ENCODE data around the gene HLA-C. TPM values are rescaled to one million over a fixed set of nuclear protein-coding genes. Genes with fewer than 3 reads are reported as not detected.

Gene HLA-C
- polyA plus RNA-seq, 12 donors, result 39.8 to 99.1 (median 48.0) TPM; not detected in 1

GRCh38 chr6:31222496-31222895 is 49.4 kb downstream of the HLA-C start:
- DNase-seq, result no peak

Other genes with a start within 250 kb of the HLA-C start
- gene C6orf15, start 159.5 kb downstream of the HLA-C start, polyA plus RNA-seq (ENCODE audit: insufficient read length in 12 of 12), result not detected
- 1 to 10 TPM in 2 of 12 donors, under 1 TPM in 8, not detected in 2; 0.41 to 1.3 (median 0.67) TPM for gene PSORS1C1, start 157.3 kb downstream of the HLA-C start, polyA plus RNA-seq (ENCODE audit: insufficient read length in 12 of 12)
- gene CDSN, start 151.6 kb downstream of the HLA-C start, polyA plus RNA-seq (ENCODE audit: insufficient read length in 12 of 12), result under 1 TPM in 2 of 12 donors, not detected in 10; 0.09 to 0.10 TPM
- under 1 TPM in 5 of 12 donors, not detected in 7; 0.16 to 0.85 (median 0.19) TPM for gene PSORS1C2, start 133.0 kb downstream of the HLA-C start, polyA plus RNA-seq (ENCODE audit: insufficient read length in 12 of 12)
- 10 to 100 TPM in 10 of 12 donors, 1 to 10 TPM in 1, not detected in 1; 9.5 to 25.3 (median 12.6) TPM for gene CCHCR1, start 114.3 kb downstream of the HLA-C start, polyA plus RNA-seq (ENCODE audit: insufficient read length in 12 of 12)
- gene TCF19, start 113.5 kb downstream of the HLA-C start, polyA plus RNA-seq (ENCODE audit: insufficient read length in 12 of 12), result 10 to 100 TPM in 8 of 12 donors, 1 to 10 TPM in 3, not detected in 1; 8.7 to 16.3 (median 11.0) TPM
- gene POU5F1, start 101.4 kb downstream of the HLA-C start, polyA plus RNA-seq (ENCODE audit: insufficient read length in 12 of 12), result 1 to 10 TPM in 1 of 12 donors, under 1 TPM in 9, not detected in 2; 0.30 to 1.3 (median 0.62) TPM
- 100 to 1,000 TPM in 11 of 12 donors, not detected in 1; 106 to 262 (median 145) TPM for gene HLA-B, start 85.1 kb upstream of the HLA-C start, polyA plus RNA-seq (ENCODE audit: insufficient read length in 12 of 12)
- 10 to 100 TPM in 2 of 12 donors, 1 to 10 TPM in 9, not detected in 1; 2.8 to 12.5 (median 7.0) TPM for gene MICA, start 131.5 kb upstream of the HLA-C start, polyA plus RNA-seq (ENCODE audit: insufficient read length in 12 of 12)
- gene MICB, start 226.1 kb upstream of the HLA-C start, polyA plus RNA-seq (ENCODE audit: insufficient read length in 12 of 12), result 1 to 10 TPM in 2 of 12 donors, under 1 TPM in 8, not detected in 2; 0.37 to 1.9 (median 0.78) TPM

All from muscle of arm (tissue), 12 donors.